Body of pancreas (tissue), 4 donors: ENCODE data around the gene CMTM8. TPM values are rescaled to one million over a fixed set of nuclear protein-coding genes. Genes with fewer than 3 reads are reported as not detected.

ENCODE experiments used
- ATAC-seq: fragments of 150-250 bp; one replicate; pipeline ENCODE4 v1.9.1; 2016
- DNase-seq, 4 donors: peaks; one replicate each; pipeline ENCODE4 v3.0.0-alpha.2; 2019
- H3K27ac ChIP-seq, 4 donors: fragments of 200-600 bp; sonication (generic); 1 replicate in 3 of 4; 2 replicates in 1 of 4; pipeline versions ENCODE4 v1.5.1 to v1.6.1; 2016 to 2019; ENCODE audit warnings: mild to moderate bottlenecking in 1 of 4, mixed read lengths in 1 of 4, moderate library complexity in 1 of 4
- H3K27me3 ChIP-seq, 2 donors: fragments of 200-600 bp; sonication (generic); one replicate each; pipeline ENCODE4 v1.6.0; 2016; ENCODE audit warnings: mild to moderate bottlenecking in 1 of 2
- H3K36me3 ChIP-seq, 2 donors: fragments of 200-600 bp; sonication (generic); replicated peaks in 1 of 2; 2 replicates each; pipeline ENCODE4 v1.5.1; 2016; ENCODE audit warnings: low read depth in 2 of 2; ENCODE audit not compliant: insufficient read depth in 1 of 2
- H3K4me1 ChIP-seq: fragments of 200-600 bp; sonication (generic); one replicate; pipeline ENCODE4 v1.6.0; 2016
- H3K4me3 ChIP-seq, 2 donors: fragments of 200-600 bp; sonication (generic); 1 replicate in 1 of 2; 2 replicates in 1 of 2; pipeline ENCODE4 v1.5.1; 2016 to 2019
- H3K9me3 ChIP-seq, 3 donors: fragments of 200-600 bp; sonication (generic); 1 replicate in 2 of 3; 2 replicates in 1 of 3; pipeline ENCODE4 v1.5.1; 2016
- CTCF ChIP-seq, 7 experiments: fragments of 450-650 bp in 4 of 7; fragments of 200-600 bp in 3 of 7; sonication (generic) in 3 of 7; IDR thresholded peaks; one replicate each; pipeline ENCODE4 v1.5.1; 2016 to 2019; ENCODE audit warnings: antibody characterized with exemption in 7 of 7
- POLR2A ChIP-seq, 3 donors: fragments of 450-650 bp; IDR thresholded peaks; one replicate each; pipeline ENCODE4 v1.6.1; 2016; ENCODE audit warnings: antibody characterized with exemption in 3 of 3, mild to moderate bottlenecking in 2 of 3
- WGBS, 2 donors: methylation state at CpG; one replicate each; pipeline ENCODE4 v1.1.5; 2017; 5-methylcytosine and 5-hydroxymethylcytosine counted together
- intact Hi-C: fragments of 100-400 bp; cut with DNase I; formaldehyde crosslinking; loops from one replicate; pipeline ENCODE4 v1.15.1; 2023
- total RNA-seq, 2 donors: library from RNA; depleted of rRNA; stranded (reverse); fragments of >200 nt; gene quantifications; one replicate each; pipeline ENCODE4 v1.1.0, GENCODE V29; 2016

The CMTM8 gene
- total RNA-seq, 2 donors from 2014 or later: 22.7 to 31.4 TPM

GRCh38 chr3:32366638-32367397 is 128.3 kb downstream of the CMTM8 start:
- TF ChIP-seq POLR2A (IDR thresholded peaks at IDR 0.05) (no peak), CTCF (IDR thresholded peaks at IDR 0.05) (no peak)
- Histone ChIP-seq H3K9me3 (no peaks in the 10 kb centered on the region), H3K36me3 (peaks cover 0 to 5% of the 10 kb centered on the region in 2 donors), H3K4me1 (no peaks in the 10 kb centered on the region), H3K4me3 (no peak overlapping the region), H3K27me3 (no peaks in the 10 kb centered on the region), H3K27ac (no peak overlapping the region)
- ATAC-seq (no peak), DNase-seq (no peak)
- 71 to 78% methylated on average over 6 of the region's 6 CpGs for WGBS, 2 donors
- intact Hi-C loops: no loop called here

DNA sequence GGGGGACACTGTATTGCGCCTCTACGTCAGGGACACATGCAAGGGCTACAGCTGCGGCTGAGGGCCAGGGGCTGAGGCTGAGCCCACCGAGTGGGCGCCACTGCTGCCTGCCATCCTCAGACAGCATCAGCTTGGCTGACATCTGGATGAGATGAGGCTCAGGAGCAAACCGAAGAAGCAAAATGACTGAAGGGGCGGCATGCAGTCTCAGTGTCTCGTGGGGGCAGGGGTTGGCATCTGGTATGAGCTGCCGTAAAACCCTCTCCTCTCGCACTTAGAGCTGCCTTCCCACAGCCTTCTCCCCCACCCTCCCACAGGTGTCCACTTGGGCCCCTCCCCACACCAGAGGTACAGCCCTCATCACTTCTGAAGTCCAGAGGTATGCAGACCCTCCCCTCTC is 129.0 kb downstream of the CMTM8 start:
- no peak for TF ChIP-seq CTCF (IDR thresholded peaks at IDR 0.05)
- Histone ChIP-seq H3K27ac (no peak overlapping the region), H3K27me3 (no peaks in the 10 kb centered on the region), H3K9me3 (no peaks in the 10 kb centered on the region), H3K4me1 (no peaks in the 10 kb centered on the region), H3K36me3 (peaks cover 0 to 5% of the 10 kb centered on the region in 2 donors), H3K4me3 (no peak overlapping the region)
- 89 to 94% methylated on average over 4 to 10 of the region's 10 CpGs for WGBS, 2 donors
- no peak for DNase-seq
- no peak for ATAC-seq
- intact Hi-C loops: no loop called here

DNA sequence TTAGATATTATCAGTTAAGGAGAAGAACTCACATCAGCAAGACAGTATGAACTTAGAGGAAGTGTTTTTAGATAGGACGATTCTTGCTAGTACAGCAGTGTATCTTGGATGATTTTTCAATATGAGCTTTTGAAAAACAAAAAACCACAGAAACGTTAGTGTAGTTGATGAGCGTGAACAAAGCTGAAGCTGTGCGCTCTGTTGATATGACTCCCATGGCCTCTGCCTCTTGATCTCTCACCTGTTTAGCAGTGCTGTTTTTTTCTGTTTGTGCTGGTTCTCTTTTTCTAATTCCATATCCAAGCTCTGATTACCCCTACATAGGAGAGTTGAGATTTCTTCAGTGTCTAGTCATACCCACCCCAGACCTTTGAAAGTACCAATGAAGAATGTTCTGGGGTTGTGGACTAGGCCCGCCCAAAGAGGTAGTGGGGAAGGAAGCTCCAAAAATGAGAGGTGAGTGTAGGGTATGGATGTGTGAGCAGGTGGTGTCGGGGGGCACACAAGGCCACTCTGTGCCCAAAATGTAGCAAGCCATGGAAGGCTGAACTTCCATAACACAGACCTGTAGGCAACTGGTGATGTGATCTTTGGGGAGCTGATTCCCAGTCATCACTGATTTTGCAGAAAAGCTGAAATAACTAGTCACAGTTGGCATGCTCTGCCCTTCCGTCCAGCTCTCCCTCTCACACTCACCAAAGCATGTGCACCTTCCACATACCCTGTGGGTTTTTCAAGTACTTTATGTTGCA is 133.2 kb downstream of the CMTM8 start:
- Histone ChIP-seq H3K4me3 (no peak overlapping the region), H3K27me3 (no peaks in the 10 kb centered on the region), H3K9me3 (no peaks in the 10 kb centered on the region), H3K27ac (no peak overlapping the region), H3K4me1 (no peaks in the 10 kb centered on the region), H3K36me3 (peaks cover 0 to 5% of the 10 kb centered on the region in 2 donors)
- intact Hi-C loops: no loop called here
- ATAC-seq (no peak), DNase-seq (no peak)
- TF ChIP-seq CTCF (IDR thresholded peaks at IDR 0.05) (no peak), POLR2A (IDR thresholded peaks at IDR 0.05) (no peak)
- WGBS, 2 donors: 81 to 82% methylated on average over 7 of the region's 7 CpGs

DNA sequence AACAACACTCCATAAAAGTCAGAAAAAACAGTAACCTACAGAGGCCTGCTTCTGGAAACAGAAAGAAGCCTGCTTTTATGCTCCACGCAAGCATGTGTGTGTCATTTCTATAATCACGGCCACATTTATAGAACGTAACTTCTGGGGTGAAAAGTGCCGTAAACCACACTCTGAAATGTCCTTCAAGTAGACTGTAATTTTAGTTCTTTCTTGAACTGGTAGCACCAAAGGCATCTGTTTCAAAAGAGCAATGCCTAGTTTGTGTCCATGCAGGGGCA is 133.7 kb downstream of the CMTM8 start:
- H3K36me3 ChIP-seq: peaks cover 0 to 5% of the 10 kb centered on the region in 2 donors
- no peaks in the 10 kb centered on the region for H3K4me1 ChIP-seq
- H3K27me3 ChIP-seq: no peaks in the 10 kb centered on the region
- no peak overlapping the region for H3K4me3 ChIP-seq
- TF ChIP-seq POLR2A (IDR thresholded peaks at IDR 0.05): no peak
- no peak for TF ChIP-seq CTCF (IDR thresholded peaks at IDR 0.05)
- no peak overlapping the region for H3K27ac ChIP-seq
- no peak for ATAC-seq
- intact Hi-C loops: no loop called here
- no peaks in the 10 kb centered on the region for H3K9me3 ChIP-seq
- DNase-seq: no peak
- 93% methylated on average over 4 of the region's 4 CpGs for WGBS, 2 donors
